HG02981 (cell line): Measurements from ENCODE around the gene AHI1.

Experiments
- ATAC-seq: cut with Tn5 transposase; IDR thresholded peaks from one replicate; pipeline ENCODE4 v1.9.1; 2021; ENCODE audit warnings: mild to moderate bottlenecking, moderate library complexity; ENCODE audit not compliant: unreplicated experiment

AHI1 gene

GRCh38 chr6:135305684-135306083 lies 191.9 kb downstream of the AHI1 start:
- ATAC-seq = no peak

GRCh38 chr6:135304883-135305282 lies 192.7 kb downstream of the AHI1 start:
- ATAC-seq = no peak

- no peak for ATAC-seq
Observed at GRCh38 chr6:135301304-135301703, 196.2 kb downstream of the AHI1 start.

- ATAC-seq = no peak
Observed at GRCh38 chr6:135300576-135300975, 197.0 kb downstream of the AHI1 start.

- ATAC-seq = no peak
Observed at GRCh38 chr6:135299256-135299655, 198.3 kb downstream of the AHI1 start.

GRCh38 chr6:135298455-135298854 lies 199.1 kb downstream of the AHI1 start:
- no peak for ATAC-seq

GRCh38 chr6:135296715-135297114 lies 200.8 kb downstream of the AHI1 start:
- ATAC-seq = no peak

- ATAC-seq = no peak
Observed at GRCh38 chr6:135295085-135295484, 202.5 kb downstream of the AHI1 start.

GRCh38 chr6:135291288-135292076 lies 206.1 kb downstream of the AHI1 start:
- no peak for ATAC-seq

GRCh38 chr6:135289816-135290215 lies 207.7 kb downstream of the AHI1 start:
- ATAC-seq = no peak

GRCh38 chr6:135286962-135287538 lies 210.5 kb downstream of the AHI1 start:
- no peak for ATAC-seq

- ATAC-seq = no peak
Observed at GRCh38 chr6:135285165-135285564, 212.4 kb downstream of the AHI1 start.

GRCh38 chr6:135283926-135284325 lies 213.6 kb downstream of the AHI1 start:
- no peak for ATAC-seq

GRCh38 chr6:135282395-135282794 lies 215.1 kb downstream of the AHI1 start:
- no peak for ATAC-seq

GRCh38 chr6:135281964-135282363 lies 215.6 kb downstream of the AHI1 start:
- ATAC-seq = no peak

- no peak for ATAC-seq
Observed at GRCh38 chr6:135281227-135281626, 216.3 kb downstream of the AHI1 start.

GRCh38 chr6:135280375-135281136 lies 217.0 kb downstream of the AHI1 start:
- ATAC-seq = no peak

GRCh38 chr6:135277422-135277821 lies 220.1 kb downstream of the AHI1 start:
- ATAC-seq = no peak

- peak; percentile 79 for ATAC-seq
Observed at GRCh38 chr6:135274561-135275293, 222.8 kb downstream of the AHI1 start.

GRCh38 chr6:135271626-135272025 lies 225.9 kb downstream of the AHI1 start:
- ATAC-seq = no peak
